Measurements from ENCODE around the gene MACROD1.

MACROD1 gene

DNA sequence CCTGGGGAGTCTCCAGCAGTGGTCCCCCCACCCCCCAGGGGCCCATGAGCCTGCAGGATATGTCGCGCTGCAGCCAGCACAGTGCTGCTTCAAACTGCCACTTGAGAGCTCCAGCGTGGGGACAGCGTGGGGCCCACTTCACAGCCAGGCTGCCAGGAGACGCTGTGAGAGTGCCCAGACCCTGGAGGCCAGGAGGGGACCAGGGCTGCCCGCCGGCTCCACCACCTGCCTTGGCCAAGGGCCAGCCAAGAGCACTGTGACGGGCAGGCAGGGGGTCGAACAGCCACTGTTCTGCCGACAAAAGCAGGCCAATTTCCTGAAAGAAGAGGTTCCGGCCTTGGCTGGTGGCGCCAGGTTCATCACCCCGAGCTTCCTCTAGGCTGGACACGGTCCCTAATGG, 70.0 kb downstream of the MACROD1 start:
- TF ChIP-seq, protein P1, sequence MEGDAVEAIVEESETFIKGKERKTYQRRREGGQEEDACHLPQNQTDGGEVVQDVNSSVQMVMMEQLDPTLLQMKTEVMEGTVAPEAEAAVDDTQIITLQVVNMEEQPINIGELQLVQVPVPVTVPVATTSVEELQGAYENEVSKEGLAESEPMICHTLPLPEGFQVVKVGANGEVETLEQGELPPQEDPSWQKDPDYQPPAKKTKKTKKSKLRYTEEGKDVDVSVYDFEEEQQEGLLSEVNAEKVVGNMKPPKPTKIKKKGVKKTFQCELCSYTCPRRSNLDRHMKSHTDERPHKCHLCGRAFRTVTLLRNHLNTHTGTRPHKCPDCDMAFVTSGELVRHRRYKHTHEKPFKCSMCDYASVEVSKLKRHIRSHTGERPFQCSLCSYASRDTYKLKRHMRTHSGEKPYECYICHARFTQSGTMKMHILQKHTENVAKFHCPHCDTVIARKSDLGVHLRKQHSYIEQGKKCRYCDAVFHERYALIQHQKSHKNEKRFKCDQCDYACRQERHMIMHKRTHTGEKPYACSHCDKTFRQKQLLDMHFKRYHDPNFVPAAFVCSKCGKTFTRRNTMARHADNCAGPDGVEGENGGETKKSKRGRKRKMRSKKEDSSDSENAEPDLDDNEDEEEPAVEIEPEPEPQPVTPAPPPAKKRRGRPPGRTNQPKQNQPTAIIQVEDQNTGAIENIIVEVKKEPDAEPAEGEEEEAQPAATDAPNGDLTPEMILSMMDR (IDR thresholded peaks at IDR 0.05; ENCODE audit: insufficient read depth, low read length, poor library complexity, severe bottlenecking), result no peak
- no peak for TF ChIP-seq EZH2phosphoT487 (conservative IDR thresholded peaks at IDR 0.05; ENCODE audit: low read length)
- no peak overlapping the region for H3K9ac ChIP-seq (ENCODE audit: low read length)
- no peaks in the 10 kb centered on the region for H3K9me3 ChIP-seq (ENCODE audit: insufficient read depth, low read length)
- H3K4me2 ChIP-seq (ENCODE audit: low read depth, low read length, poor library complexity, severe bottlenecking), result no peak overlapping the region
- no peaks in the 10 kb centered on the region for H3K9me2 ChIP-seq (replicated peaks; ENCODE audit: insufficient read depth, low read length)
- H4K20me1 ChIP-seq (ENCODE audit: low read depth, low read length), result no peaks in the 10 kb centered on the region
- no peaks in the 10 kb centered on the region for H3K27me3 ChIP-seq (ENCODE audit: low read length)
- H3K36me3 ChIP-seq (ENCODE audit: low read length), result no peaks in the 10 kb centered on the region
- no peaks in the 10 kb centered on the region for H3F3A ChIP-seq (ENCODE audit: insufficient read depth)
- no peak overlapping the region for H3K27ac ChIP-seq (ENCODE audit: low read depth, low read length)
- H3K4me3 ChIP-seq (ENCODE audit: insufficient read depth, low read length, poor library complexity, severe bottlenecking), result no peak overlapping the region
- H2AFZ ChIP-seq (ENCODE audit: low read depth, low read length, severe bottlenecking), result no peak overlapping the region
- H3K79me2 ChIP-seq (ENCODE audit: insufficient read depth, low read length), result no peaks in the 10 kb centered on the region

- no peaks in the 10 kb centered on the region for H4K20me1 ChIP-seq (ENCODE audit: low read depth, low read length)
- no peaks in the 10 kb centered on the region for H3K9me2 ChIP-seq (replicated peaks; ENCODE audit: insufficient read depth, low read length)
- TF ChIP-seq, protein P1 (IDR thresholded peaks at IDR 0.05; ENCODE audit: insufficient read depth, low read length, poor library complexity, severe bottlenecking), result no peak
- no peak for TF ChIP-seq EZH2phosphoT487 (conservative IDR thresholded peaks at IDR 0.05; ENCODE audit: low read length)
- no peak overlapping the region for H2AFZ ChIP-seq (ENCODE audit: low read depth, low read length, severe bottlenecking)
- H3K79me2 ChIP-seq (ENCODE audit: insufficient read depth, low read length), result no peaks in the 10 kb centered on the region
- no peak overlapping the region for H3K4me2 ChIP-seq (ENCODE audit: low read depth, low read length, poor library complexity, severe bottlenecking)
- no peak overlapping the region for H3K9ac ChIP-seq (ENCODE audit: low read length)
- H3K36me3 ChIP-seq (ENCODE audit: low read length), result no peaks in the 10 kb centered on the region
- no peak overlapping the region for H3K27ac ChIP-seq (ENCODE audit: low read depth, low read length)
- H3K4me3 ChIP-seq (ENCODE audit: insufficient read depth, low read length, poor library complexity, severe bottlenecking), result no peak overlapping the region
- no peaks in the 10 kb centered on the region for H3K9me3 ChIP-seq (ENCODE audit: insufficient read depth, low read length)
- H3F3A ChIP-seq (ENCODE audit: insufficient read depth), result no peaks in the 10 kb centered on the region
- no peaks in the 10 kb centered on the region for H3K27me3 ChIP-seq (ENCODE audit: low read length)
Observed at GRCh38 chr11:64095273-64095817, 70.6 kb downstream of the MACROD1 start.

- no peak overlapping the region for H2AFZ ChIP-seq (ENCODE audit: low read depth, low read length, severe bottlenecking)
- no peaks in the 10 kb centered on the region for H3F3A ChIP-seq (ENCODE audit: insufficient read depth)
- no peak for TF ChIP-seq EZH2phosphoT487 (conservative IDR thresholded peaks at IDR 0.05; ENCODE audit: low read length)
- TF ChIP-seq, protein P1 (IDR thresholded peaks at IDR 0.05; ENCODE audit: insufficient read depth, low read length, poor library complexity, severe bottlenecking), result no peak
- no peaks in the 10 kb centered on the region for H3K9me3 ChIP-seq (ENCODE audit: insufficient read depth, low read length)
- H4K20me1 ChIP-seq (ENCODE audit: low read depth, low read length), result no peaks in the 10 kb centered on the region
- no peaks in the 10 kb centered on the region for H3K27me3 ChIP-seq (ENCODE audit: low read length)
- H3K9ac ChIP-seq (ENCODE audit: low read length), result no peak overlapping the region
- H3K9me2 ChIP-seq (replicated peaks; ENCODE audit: insufficient read depth, low read length), result no peaks in the 10 kb centered on the region
- no peak overlapping the region for H3K27ac ChIP-seq (ENCODE audit: low read depth, low read length)
- H3K4me3 ChIP-seq (ENCODE audit: insufficient read depth, low read length, poor library complexity, severe bottlenecking), result no peak overlapping the region
- H3K79me2 ChIP-seq (ENCODE audit: insufficient read depth, low read length), result no peaks in the 10 kb centered on the region
- H3K4me2 ChIP-seq (ENCODE audit: low read depth, low read length, poor library complexity, severe bottlenecking), result no peak overlapping the region
- H3K36me3 ChIP-seq (ENCODE audit: low read length), result no peaks in the 10 kb centered on the region
Observed at GRCh38 chr11:64094463-64095260, 71.3 kb downstream of the MACROD1 start.
